Thoracic aorta (tissue), 2 donors: ENCODE results near the gene SLC26A8. TPM values are rescaled to one million over a fixed set of nuclear protein-coding genes. Genes with fewer than 3 reads are reported as not detected.
A peak's percentile ranks its signal among the peaks of the same experiment; 100 is the strongest.

Source experiments
- ATAC-seq: fragments of 150-250 bp; one replicate; pipeline ENCODE4 v1.8.0; 2017; ENCODE audit warnings: low read depth; ENCODE audit not compliant: insufficient number of reproducible peaks, low FRiP score
- DNase-seq: peaks from one replicate; pipeline ENCODE4 v3.0.0-alpha.2; 2020; ENCODE audit warnings: low spot score
- H3K27ac ChIP-seq, 2 donors: fragments of 200-600 bp; sonication (generic); 1 replicate in 1 of 2; 2 replicates in 1 of 2; pipeline ENCODE4 v1.5.1; 2016; ENCODE audit warnings: mild to moderate bottlenecking in 2 of 2, moderate library complexity in 2 of 2
- H3K27me3 ChIP-seq: fragments of 200-600 bp; sonication (generic); replicated peaks from 2 replicates; pipeline ENCODE4 v1.6.0; 2016; ENCODE audit warnings: mild to moderate bottlenecking; ENCODE audit not compliant: insufficient read depth
- H3K36me3 ChIP-seq: fragments of 200-600 bp; sonication (generic); one replicate; pipeline ENCODE4 v1.5.1; 2016
- H3K4me1 ChIP-seq, 2 donors: fragments of 200-600 bp; sonication (generic); 1 replicate in 1 of 2; 2 replicates in 1 of 2; pipeline versions ENCODE4 v1.5.1 to v1.6.0; 2016; ENCODE audit warnings: low read depth in 2 of 2, mild to moderate bottlenecking in 1 of 2; ENCODE audit not compliant: control insufficient read depth in 1 of 2
- H3K4me3 ChIP-seq: fragments of 200-600 bp; sonication (generic); 2 replicates; pipeline ENCODE4 v1.5.1; 2016; ENCODE audit warnings: mild to moderate bottlenecking
- H3K9me3 ChIP-seq: fragments of 200-600 bp; sonication (generic); 2 replicates; pipeline ENCODE4 v1.5.1; 2016
- CTCF ChIP-seq: fragments of 200-600 bp; sonication (generic); IDR thresholded peaks from one replicate; pipeline ENCODE4 v1.5.1; 2019; ENCODE audit warnings: antibody characterized with exemption
- total RNA-seq, 2 donors: library from RNA; depleted of rRNA; stranded (reverse); fragments of >200 nt; gene quantifications; one replicate each; pipeline versions ENCODE4 v1.1.0 to v1.2.3, GENCODE V29; 2016

Gene SLC26A8
- total RNA-seq, 2 donors from 2014 or later, result 0.28 TPM; not detected in 1

- ATAC-seq (no peak), DNase-seq (no peak)
- no peaks in the 10 kb centered on the region for H3K36me3 ChIP-seq
- H3K27ac ChIP-seq, result peak overlapping the region; percentile 76 to 87
- H3K4me3 ChIP-seq, result peak overlapping the region; percentile 91
- TF ChIP-seq CTCF, result peak; percentile 16
- no peaks in the 10 kb centered on the region for H3K9me3 ChIP-seq
- no peaks in the 10 kb centered on the region for H3K27me3 ChIP-seq
- peaks cover 31 to 40% of the 10 kb centered on the region in 2 donors for H3K4me1 ChIP-seq
Measured at GRCh38 chr6:36028088-36028876, 3.8 kb upstream of the SLC26A8 start.

GRCh38 chr6:36027501-36028087 lies 3.2 kb upstream of the SLC26A8 start, which contains the start of gene MAPK14:
Gene MAPK14, plus strand, starts transcription at chr6:36027808. Its CDS starts 350 bp downstream, at chr6:36028158.
- TF ChIP-seq CTCF, result peak; percentile 89
- Histone ChIP-seq H3K4me3 (peak within 1 kb of the TSS; percentile 91), H3K27ac (peak within 1 kb of the TSS; percentile 76 to 87), H3K4me1 (peaks cover 24 to 33% of the 10 kb centered on the region in 2 donors), H3K9me3 (no peaks in the 10 kb centered on the region), H3K27me3 (no peaks in the 10 kb centered on the region), H3K36me3 (no peaks in the 10 kb centered on the region)
- DNase-seq (peak; percentile 100), ATAC-seq (peak; percentile 99)

- DNase-seq (no peak), ATAC-seq (no peak)
- no peaks in the 10 kb centered on the region for H3K36me3 ChIP-seq
- peaks cover 9 to 21% of the 10 kb centered on the region in 2 donors for H3K4me1 ChIP-seq
- H3K9me3 ChIP-seq, result no peaks in the 10 kb centered on the region
- no peak for TF ChIP-seq CTCF
- H3K4me3 ChIP-seq, result no peak overlapping the region
- no peaks in the 10 kb centered on the region for H3K27me3 ChIP-seq
- no peak overlapping the region for H3K27ac ChIP-seq
Measured at GRCh38 chr6:36025932-36026327, 1.5 kb upstream of the SLC26A8 start.

- Histone ChIP-seq H3K36me3 (no peaks in the 10 kb centered on the region), H3K4me1 (peaks cover 9 to 15% of the 10 kb centered on the region in 2 donors), H3K9me3 (no peaks in the 10 kb centered on the region), H3K27me3 (no peaks in the 10 kb centered on the region), H3K4me3 (no peak overlapping the region), H3K27ac (no peak overlapping the region)
- ATAC-seq, result no peak
- DNase-seq, result no peak
- no peak for TF ChIP-seq CTCF
Measured at GRCh38 chr6:36025260-36025931, 955 bp upstream of the SLC26A8 start.

- TF ChIP-seq CTCF, result no peak
- ATAC-seq (no peak), DNase-seq (no peak)
- Histone ChIP-seq H3K36me3 (no peaks in the 10 kb centered on the region), H3K4me1 (no peaks in the 10 kb centered on the region), H3K27ac (no peak overlapping the region), H3K4me3 (no peak overlapping the region), H3K27me3 (no peaks in the 10 kb centered on the region), H3K9me3 (no peaks in the 10 kb centered on the region)
Measured at GRCh38 chr6:36020154-36020553, 4.3 kb downstream of the SLC26A8 start.
